Right kidney (tissue), 9 donors: ENCODE measurements around the gene GPHN.

Source experiments
- DNase-seq: peaks from one replicate; pipeline ENCODE4 v3.0.0-alpha.2; 2016
- long read RNA-seq, 8 donors: transcript quantifications; one replicate each; lab custom pipeline, GENCODE V29; 2026

Gene GPHN
- long read RNA-seq, donor 1, full-length matches to known transcripts: 2 of 2 reads
- long read RNA-seq, donor 1, partial matches to known transcripts: 0 of 2 reads
- long read RNA-seq, donor 1, other reads (novel, unspliced or antisense): 0 of 2 reads
- long read RNA-seq, donor 2, full-length matches to known transcripts: 3 of 3 reads
- long read RNA-seq, donor 2, partial matches to known transcripts: 0 of 3 reads
- long read RNA-seq, donor 2, other reads (novel, unspliced or antisense): 0 of 3 reads
- long read RNA-seq, donor 3, full-length matches to known transcripts: 1 of 1 reads
- long read RNA-seq, donor 3, partial matches to known transcripts: 0 of 1 reads
- long read RNA-seq, donor 3, other reads (novel, unspliced or antisense): 0 of 1 reads
- long read RNA-seq, donor 4, full-length matches to known transcripts: 4 of 4 reads
- long read RNA-seq, donor 4, partial matches to known transcripts: 0 of 4 reads
- long read RNA-seq, donor 4, other reads (novel, unspliced or antisense): 0 of 4 reads
- long read RNA-seq, donor 5, full-length matches to known transcripts: 3 of 3 reads
- long read RNA-seq, donor 5, partial matches to known transcripts: 0 of 3 reads
- long read RNA-seq, donor 5, other reads (novel, unspliced or antisense): 0 of 3 reads
- long read RNA-seq, donor 6, full-length matches to known transcripts: 1 of 1 reads
- long read RNA-seq, donor 6, partial matches to known transcripts: 0 of 1 reads
- long read RNA-seq, donor 6, other reads (novel, unspliced or antisense): 0 of 1 reads
- long read RNA-seq, donor 7: 0 reads
- long read RNA-seq, donor 8, full-length matches to known transcripts: 3 of 3 reads
- long read RNA-seq, donor 8, partial matches to known transcripts: 0 of 3 reads
- long read RNA-seq, donor 8, other reads (novel, unspliced or antisense): 0 of 3 reads

GRCh38 chr14:66507722-66508546 lies at the start of gene GPHN:
TSS of gene GPHN (plus strand) at chr14:66508147.
- DNase-seq: peak; percentile 96

- DNase-seq: no peak
These were observed 48.3 kb upstream of the GPHN start for GRCh38 chr14:66459603-66460002.

GRCh38 chr14:66464261-66464660 lies 43.7 kb upstream of the GPHN start:
- DNase-seq: no peak

GRCh38 chr14:66468778-66469367 lies 39.1 kb upstream of the GPHN start:
- no peak for DNase-seq

GRCh38 chr14:66471584-66471983 lies 36.4 kb upstream of the GPHN start:
- no peak for DNase-seq

GRCh38 chr14:66472251-66472650 lies 35.7 kb upstream of the GPHN start:
- DNase-seq: no peak

- DNase-seq: no peak
These were observed 34.7 kb upstream of the GPHN start for GRCh38 chr14:66473223-66473622.

GRCh38 chr14:66476964-66477363 lies 31.0 kb upstream of the GPHN start:
- no peak for DNase-seq

- DNase-seq: no peak
These were observed 30.4 kb upstream of the GPHN start for GRCh38 chr14:66477567-66477966.

- no peak for DNase-seq
These were observed 25.1 kb upstream of the GPHN start for GRCh38 chr14:66482873-66483272.

- no peak for DNase-seq
These were observed 24.6 kb upstream of the GPHN start for GRCh38 chr14:66483322-66483721.

- no peak for DNase-seq
These were observed 22.9 kb upstream of the GPHN start for GRCh38 chr14:66485029-66485428.

GRCh38 chr14:66485910-66486421 lies 22.0 kb upstream of the GPHN start, which contains the start of gene CCDC196:
TSS of gene CCDC196 (plus strand) at chr14:66486371. CDS start at chr14:66486503, 132 bp downstream.
- no peak for DNase-seq

GRCh38 chr14:66487164-66487563 lies 20.8 kb upstream of the GPHN start:
- no peak for DNase-seq

GRCh38 chr14:66490143-66491111 lies 17.5 kb upstream of the GPHN start:
- DNase-seq: no peak

GRCh38 chr14:66493750-66494149 lies 14.2 kb upstream of the GPHN start:
- no peak for DNase-seq

- peak; percentile 34 for DNase-seq
These were observed 12.5 kb upstream of the GPHN start for GRCh38 chr14:66495218-66496098.

GRCh38 chr14:66496188-66496807 lies 11.6 kb upstream of the GPHN start:
- no peak for DNase-seq

- DNase-seq: no peak
These were observed 11.0 kb upstream of the GPHN start for GRCh38 chr14:66496911-66497310.
